GM12878 (cell line): ENCODE data around the gene AMPH. TPM values are rescaled to one million over a fixed set of nuclear protein-coding genes. Genes with fewer than 3 reads are reported as not detected.

Experiments
- ASH2L ChIP-seq: fragments of 300-600, 200-600 bp; sonication (generic); IDR thresholded peaks from 2 replicates; pipeline ENCODE4 v1.6.1; 2017; ENCODE audit warnings: low read depth, mild to moderate bottlenecking, borderline replicate concordance
- CREM ChIP-seq: IDR thresholded peaks from 2 replicates; pipeline ENCODE4 v1.6.1; 2014; ENCODE audit warnings: antibody characterized with exemption, low read depth
- HCFC1 ChIP-seq: fragments of 150-350 bp; IDR thresholded peaks from 2 replicates; pipeline ENCODE4 v1.6.1; 2014; ENCODE audit warnings: low read length
- NR2F1 ChIP-seq: fragments of 450-650 bp; conservative IDR thresholded peaks from 2 replicates; pipeline ENCODE4 v1.6.1; 2017; ENCODE audit warnings: mild to moderate bottlenecking
- polyA plus RNA-seq, 11 experiments: library from polyadenylated mRNA; depleted of rRNA in 4 of 11; unstranded in 6 of 11; stranded (reverse) in 5 of 11; fragments of >200 nt; fragmentation: Nextera tagmentation in 4 of 11; fragmentation: Illumina TruSeq in 1 of 11; extraction: Ambion mirVana in 4 of 11; extraction: Trizol in 1 of 11; gene quantifications; 1 replicate in 1 of 11; 2 replicates in 10 of 11; pipeline versions ENCODE4 v1.2.1 to v1.2.3, GENCODE V29; 2011 to 2016; ENCODE audit warnings: inconsistent platforms in 2 of 11, missing spikeins in 2 of 11, low read depth in 1 of 11
- total RNA-seq, 4 experiments: library from RNA; depleted of rRNA in 3 of 4; stranded (reverse); fragments of >200 nt in 3 of 4; fragmentation: Illumina TruSeq in 1 of 4; extraction: Trizol in 1 of 4; gene quantifications; 2 replicates each; pipeline versions ENCODE4 v1.2.1 to v1.2.3, GENCODE V29; 2013 to 2021
- TF ChIP-seq, protein P1 (sequence below): fragments of 450-650 bp; IDR thresholded peaks from 2 replicates; pipeline ENCODE4 v1.6.1; 2017; ENCODE audit warnings: antibody characterized with exemption, mild to moderate bottlenecking, moderate library complexity
- TF ChIP-seq, protein P2 (sequence below): fragments of 150-350 bp; IDR thresholded peaks from 2 replicates; pipeline ENCODE4 v1.6.1; 2014; ENCODE audit warnings: mild to moderate bottlenecking, low read depth, low read length
- TF ChIP-seq, protein P3 (sequence below): fragments of 450-650 bp; IDR thresholded peaks from 2 replicates; pipeline ENCODE4 v1.6.1; 2016; ENCODE audit warnings: mild to moderate bottlenecking

The AMPH gene
- total and polyA plus RNA-seq, 10 of the 15 experiments (the other 5 are each of a cell fraction or from before 2014, with no cell fraction given), result 0.03 to 0.24 (median 0.08) TPM; not detected in 2

DNA sequence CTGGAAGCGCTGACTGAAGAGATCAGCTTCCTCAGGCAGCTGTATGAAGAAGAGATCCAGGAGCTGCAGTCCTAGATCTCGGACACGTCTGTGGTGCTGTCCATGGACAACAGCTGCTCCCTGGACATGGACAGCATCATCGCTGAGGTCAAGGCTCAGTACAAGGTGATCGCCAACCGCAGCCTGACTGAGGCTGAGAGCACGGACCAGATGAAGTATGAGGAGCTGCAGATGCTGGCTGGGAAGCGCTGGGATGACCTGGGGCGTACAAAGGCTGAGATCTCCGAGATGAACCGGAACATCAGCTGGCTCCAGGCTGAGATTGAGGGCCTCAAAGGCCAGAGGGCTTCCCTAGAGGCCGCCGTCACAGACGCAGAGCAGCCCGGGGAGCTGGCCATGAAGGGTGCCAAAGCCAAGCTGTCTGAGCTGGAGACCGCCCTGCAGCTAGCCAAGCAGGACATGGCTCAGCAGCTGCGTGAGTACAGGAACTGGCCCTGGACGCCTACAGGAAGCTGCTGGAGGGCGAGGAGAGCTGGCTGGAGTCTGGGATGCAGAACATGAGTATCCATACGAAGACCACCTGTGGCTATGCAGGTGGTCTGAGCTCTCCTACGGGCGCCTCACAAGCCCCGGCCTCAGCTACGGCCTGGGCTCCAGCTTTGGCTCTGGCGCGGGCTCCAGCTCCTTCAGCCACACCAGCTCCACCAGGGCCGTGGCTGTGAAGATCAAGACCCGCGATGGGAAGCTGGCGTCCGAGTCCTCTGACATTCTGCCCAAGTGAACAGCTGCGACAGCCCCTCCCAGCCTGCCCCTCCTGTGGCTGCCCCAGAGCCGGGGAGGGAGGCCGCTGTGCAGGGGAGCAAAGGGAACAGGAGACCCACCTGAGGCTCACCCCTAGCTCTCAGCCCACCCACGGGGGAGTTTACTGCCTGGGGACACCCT is 24.9 kb upstream of the AMPH start (continued):
- TF ChIP-seq, protein P1, sequence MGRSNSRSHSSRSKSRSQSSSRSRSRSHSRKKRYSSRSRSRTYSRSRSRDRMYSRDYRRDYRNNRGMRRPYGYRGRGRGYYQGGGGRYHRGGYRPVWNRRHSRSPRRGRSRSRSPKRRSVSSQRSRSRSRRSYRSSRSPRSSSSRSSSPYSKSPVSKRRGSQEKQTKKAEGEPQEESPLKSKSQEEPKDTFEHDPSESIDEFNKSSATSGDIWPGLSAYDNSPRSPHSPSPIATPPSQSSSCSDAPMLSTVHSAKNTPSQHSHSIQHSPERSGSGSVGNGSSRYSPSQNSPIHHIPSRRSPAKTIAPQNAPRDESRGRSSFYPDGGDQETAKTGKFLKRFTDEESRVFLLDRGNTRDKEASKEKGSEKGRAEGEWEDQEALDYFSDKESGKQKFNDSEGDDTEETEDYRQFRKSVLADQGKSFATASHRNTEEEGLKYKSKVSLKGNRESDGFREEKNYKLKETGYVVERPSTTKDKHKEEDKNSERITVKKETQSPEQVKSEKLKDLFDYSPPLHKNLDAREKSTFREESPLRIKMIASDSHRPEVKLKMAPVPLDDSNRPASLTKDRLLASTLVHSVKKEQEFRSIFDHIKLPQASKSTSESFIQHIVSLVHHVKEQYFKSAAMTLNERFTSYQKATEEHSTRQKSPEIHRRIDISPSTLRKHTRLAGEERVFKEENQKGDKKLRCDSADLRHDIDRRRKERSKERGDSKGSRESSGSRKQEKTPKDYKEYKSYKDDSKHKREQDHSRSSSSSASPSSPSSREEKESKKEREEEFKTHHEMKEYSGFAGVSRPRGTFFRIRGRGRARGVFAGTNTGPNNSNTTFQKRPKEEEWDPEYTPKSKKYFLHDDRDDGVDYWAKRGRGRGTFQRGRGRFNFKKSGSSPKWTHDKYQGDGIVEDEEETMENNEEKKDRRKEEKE, result no peak
- TF ChIP-seq, protein P2, sequence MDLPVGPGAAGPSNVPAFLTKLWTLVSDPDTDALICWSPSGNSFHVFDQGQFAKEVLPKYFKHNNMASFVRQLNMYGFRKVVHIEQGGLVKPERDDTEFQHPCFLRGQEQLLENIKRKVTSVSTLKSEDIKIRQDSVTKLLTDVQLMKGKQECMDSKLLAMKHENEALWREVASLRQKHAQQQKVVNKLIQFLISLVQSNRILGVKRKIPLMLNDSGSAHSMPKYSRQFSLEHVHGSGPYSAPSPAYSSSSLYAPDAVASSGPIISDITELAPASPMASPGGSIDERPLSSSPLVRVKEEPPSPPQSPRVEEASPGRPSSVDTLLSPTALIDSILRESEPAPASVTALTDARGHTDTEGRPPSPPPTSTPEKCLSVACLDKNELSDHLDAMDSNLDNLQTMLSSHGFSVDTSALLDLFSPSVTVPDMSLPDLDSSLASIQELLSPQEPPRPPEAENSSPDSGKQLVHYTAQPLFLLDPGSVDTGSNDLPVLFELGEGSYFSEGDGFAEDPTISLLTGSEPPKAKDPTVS, result no peak
- TF ChIP-seq ASH2L (no peak), HCFC1 (no peak), CREM (no peak), NR2F1 (no peak)
- TF ChIP-seq, protein P3, sequence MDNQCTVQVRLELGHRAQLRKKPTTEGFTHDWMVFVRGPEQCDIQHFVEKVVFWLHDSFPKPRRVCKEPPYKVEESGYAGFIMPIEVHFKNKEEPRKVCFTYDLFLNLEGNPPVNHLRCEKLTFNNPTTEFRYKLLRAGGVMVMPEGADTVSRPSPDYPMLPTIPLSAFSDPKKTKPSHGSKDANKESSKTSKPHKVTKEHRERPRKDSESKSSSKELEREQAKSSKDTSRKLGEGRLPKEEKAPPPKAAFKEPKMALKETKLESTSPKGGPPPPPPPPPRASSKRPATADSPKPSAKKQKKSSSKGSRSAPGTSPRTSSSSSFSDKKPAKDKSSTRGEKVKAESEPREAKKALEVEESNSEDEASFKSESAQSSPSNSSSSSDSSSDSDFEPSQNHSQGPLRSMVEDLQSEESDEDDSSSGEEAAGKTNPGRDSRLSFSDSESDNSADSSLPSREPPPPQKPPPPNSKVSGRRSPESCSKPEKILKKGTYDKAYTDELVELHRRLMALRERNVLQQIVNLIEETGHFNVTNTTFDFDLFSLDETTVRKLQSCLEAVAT, result no peak
